HL-60/S4 treated with phorbol 12-myristate 13-acetate at 8.2 ng/mL for 4 days and 3 days (cell line): ENCODE measurements around the gene RBM28.
"Not testable (repeated sequence)": the region's sequence is repeated elsewhere in the genome, so short reads cannot be mapped to it uniquely, and the experiment has no call there.

ENCODE experiments used
- in situ Hi-C: fragments of 300-500 bp; cut with MboI; formaldehyde crosslinking; loops from 2 replicates; pipeline ENCODE4 v1.15.0; 2022; ENCODE audit warnings: low sequenced_read_pairs

Gene RBM28

GRCh38 chr7:128298004-128298403, 45.7 kb downstream of the RBM28 start:
- in situ Hi-C loops = not testable (repeated sequence)

- in situ Hi-C loops = no loop called here
These were observed 56.2 kb downstream of the RBM28 start for GRCh38 chr7:128287556-128287955.

GRCh38 chr7:128284102-128284501, 59.6 kb downstream of the RBM28 start:
- in situ Hi-C loops = no loop called here

GRCh38 chr7:128281605-128282380, 61.9 kb downstream of the RBM28 start:
- in situ Hi-C loops = no loop called here

GRCh38 chr7:128280451-128280850, 63.3 kb downstream of the RBM28 start:
- in situ Hi-C loops = not testable (repeated sequence)

- in situ Hi-C loops = no loop called here
These were observed 64.5 kb downstream of the RBM28 start for GRCh38 chr7:128279124-128279713.

GRCh38 chr7:128278366-128278765, 65.3 kb downstream of the RBM28 start:
- in situ Hi-C loops = no loop called here

GRCh38 chr7:128275681-128276080, 68.0 kb downstream of the RBM28 start:
- in situ Hi-C loops = no loop called here

- in situ Hi-C loops = no loop called here
These were observed 68.7 kb downstream of the RBM28 start for GRCh38 chr7:128274884-128275603.

GRCh38 chr7:128274246-128274883, 69.3 kb downstream of the RBM28 start:
- in situ Hi-C loops = no loop called here

GRCh38 chr7:128271942-128272481, 71.7 kb downstream of the RBM28 start:
- in situ Hi-C loops = no loop called here

GRCh38 chr7:128271471-128271941, 72.2 kb downstream of the RBM28 start:
- in situ Hi-C loops = no loop called here

- in situ Hi-C loops = no loop called here
These were observed 72.9 kb downstream of the RBM28 start for GRCh38 chr7:128270826-128271272.

- in situ Hi-C loops = no loop called here
These were observed 75.5 kb downstream of the RBM28 start for GRCh38 chr7:128268233-128268632.

GRCh38 chr7:128267595-128267924, 76.1 kb downstream of the RBM28 start:
- in situ Hi-C loops = no loop called here

GRCh38 chr7:128266883-128267594, 76.7 kb downstream of the RBM28 start:
- in situ Hi-C loops = no loop called here

GRCh38 chr7:128266529-128266882, 77.2 kb downstream of the RBM28 start:
- in situ Hi-C loops = no loop called here

- in situ Hi-C loops = no loop called here
These were observed 77.8 kb downstream of the RBM28 start for GRCh38 chr7:128265906-128266300.

- in situ Hi-C loops = no loop called here
These were observed 78.4 kb downstream of the RBM28 start for GRCh38 chr7:128265156-128265905.

GRCh38 chr7:128264477-128264876, 79.2 kb downstream of the RBM28 start:
- in situ Hi-C loops = no loop called here
